SK-N-MC (cell line): ENCODE results near the gene RNF144A.

Source experiments
- EZH2 ChIP-seq: fragments of 200-600 bp; sonication (generic); IDR thresholded peaks from one replicate; pipeline ENCODE4 v1.6.1; 2017; ENCODE audit warnings: antibody characterized with exemption
- FOXP2 ChIP-seq: optimal IDR thresholded peaks from 2 replicates; pipeline ENCODE3; 2011; ENCODE audit warnings: mild to moderate bottlenecking, moderate library complexity; ENCODE audit not compliant: insufficient read depth; ENCODE audit errors: extremely low read length, control extremely low read depth
- POLR2AphosphoS5 ChIP-seq: IDR thresholded peaks from 2 replicates; pipeline ENCODE4 v1.6.1; 2012; ENCODE audit warnings: mild to moderate bottlenecking, low read depth, low read length, borderline replicate concordance

- no peak for TF ChIP-seq POLR2AphosphoS5
- no peak for TF ChIP-seq EZH2
- TF ChIP-seq FOXP2: no peak
Measured at GRCh38 chr2:6954586-6954985, 37.4 kb downstream of the RNF144A start.
